Pancreas (tissue), 10 donors: ENCODE data around the gene DYNLRB2. TPM values are rescaled to one million over a fixed set of nuclear protein-coding genes. Genes with fewer than 3 reads are reported as not detected.

Experiments used
- ATAC-seq, 4 donors: fragments of 200-7000 bp; cut with Tn5 transposase; one replicate each; pipeline versions ENCODE4 v1.8.0 to v1.9.1; 2020; ENCODE audit warnings: mild to moderate bottlenecking in 4 of 4, moderate library complexity in 4 of 4
- DNase-seq, 6 donors: peaks; one replicate each; pipeline ENCODE4 v3.0.0-alpha.2; 2020
- FAIRE-seq: peaks from 2 replicates; lab custom pipeline; 2012; peaks lifted over from hg19 to GRCh38; lab: Jason Lieb, UNC
- H3K27ac ChIP-seq, 4 donors: fragments of 200-600 bp; sonication (generic); 1 replicate in 3 of 4; 2 replicates in 1 of 4; pipeline versions ENCODE4 v1.5.0 to v1.8.0; 2020
- H3K27me3 ChIP-seq, 4 donors: fragments of 200-600 bp; one replicate each; pipeline ENCODE4 v1.8.0; 2021
- H3K36me3 ChIP-seq, 3 donors: fragments of 200-600 bp; sonication (generic) in 1 of 3; one replicate each; pipeline versions ENCODE4 v1.5.0 to v1.8.0; 2020 to 2021
- H3K4me1 ChIP-seq, 3 donors: fragments of 200-600 bp; one replicate each; pipeline ENCODE4 v1.8.0; 2021
- H3K4me3 ChIP-seq, 4 donors: fragments of 200-600 bp; sonication (generic) in 2 of 4; one replicate each; pipeline versions ENCODE4 v1.5.0 to v1.8.0; 2020 to 2021
- H3K9me3 ChIP-seq, 4 donors: fragments of 200-600 bp; one replicate each; pipeline ENCODE4 v1.8.0; 2021
- CTCF ChIP-seq, 4 donors: fragments of 200-600 bp; sonication (generic) in 3 of 4; IDR thresholded peaks; one replicate each; pipeline versions ENCODE4 v1.5.0 to v1.8.0; 2021; ENCODE audit warnings: antibody characterized with exemption in 4 of 4
- WGBS, 2 donors: extraction: QIAGEN DNeasy Blood & Tissue Kit; methylation state at CpG; one replicate each; pipeline ENCODE4 v1.1.7; 2013; 5-methylcytosine and 5-hydroxymethylcytosine counted together
- intact Hi-C, 3 donors: fragments of 100-400 bp; cut with DNase I; formaldehyde crosslinking; loops; one replicate each; pipeline versions ENCODE4 v1.11.1 to v1.14.2; 2022
- polyA plus RNA-seq, 2 donors: library from polyadenylated mRNA; stranded (reverse); fragments of 200-250 nt; gene quantifications; one replicate each; pipeline ENCODE4 v1.2.3, GENCODE V29; 2013
- total RNA-seq, 6 donors: library from RNA; stranded (reverse); fragmentation: NEBNext Ultra II Directional in 4 of 6; extraction: Animal tissue kit (Norgen Biotek cat#: 25700) in 4 of 6; gene quantifications; one replicate each; pipeline versions ENCODE4 v1.2.1 to v1.2.4, GENCODE V29; 2021 to 2023
- donor health status: healthy with polysubstance abuse.
- donor health status: DM: no; HTN: no; CAD: no; lungs with moderate emphysema.
- donor health status: DM: no; HTN: no; CAD: no.
- donor health status: control.
- donor health status: control.
- donor health status: Bipolar disorder and iron deficiency.
- donor health status: DM: yes; HTN: yes; CAD: no.
- donor health status: DM: no; HTN: no; CAD: no.
- donor health status: DM: no; HTN: no; CAD: no.
- donor health status: DM: yes; HTN: yes; CAD: no.

Gene DYNLRB2
- total and polyA plus RNA-seq, 8 donors: 0.35 to 5.5 (median 1.0) TPM; not detected in 2

GRCh38 chr16:80544326-80544725 lies 3.5 kb downstream of the DYNLRB2 start:
- no peak overlapping the region for H3K4me3 ChIP-seq
- H3K36me3 ChIP-seq: no peaks in the 10 kb centered on the region
- no peak for FAIRE-seq
- ATAC-seq: no peak
- 61 to 69% methylated on average over 6 of the region's 6 CpGs for WGBS, 2 donors
- H3K27ac ChIP-seq: no peak overlapping the region
- DNase-seq: no peak
- H3K9me3 ChIP-seq: no peaks in the 10 kb centered on the region
- intact Hi-C loops: no loop called here
- no peaks in the 10 kb centered on the region for H3K27me3 ChIP-seq
- H3K4me1 ChIP-seq: peaks cover 0 to 3% (median 3%) of the 10 kb centered on the region in 3 donors
- no peak for TF ChIP-seq CTCF (IDR thresholded peaks at IDR 0.05)

GRCh38 chr16:80546249-80546648 lies 5.5 kb downstream of the DYNLRB2 start:
- Histone ChIP-seq H3K27ac (no peak overlapping the region), H3K4me1 (no peaks in the 10 kb centered on the region), H3K4me3 (no peak overlapping the region), H3K27me3 (no peaks in the 10 kb centered on the region), H3K9me3 (no peaks in the 10 kb centered on the region), H3K36me3 (no peaks in the 10 kb centered on the region)
- DNase-seq (no peak), ATAC-seq (no peak), FAIRE-seq (no peak)
- no peak for TF ChIP-seq CTCF (IDR thresholded peaks at IDR 0.05)
- WGBS, 2 donors: 67 to 70% methylated on average over 4 of the region's 4 CpGs
- intact Hi-C loops: no loop called here

- no peak for DNase-seq
- TF ChIP-seq CTCF (IDR thresholded peaks at IDR 0.05): no peak
- WGBS, 2 donors: 48 to 49% methylated on average over 2 of the region's 2 CpGs
- intact Hi-C loops: no loop called here
- no peaks in the 10 kb centered on the region for H3K36me3 ChIP-seq
- ATAC-seq: no peak
- FAIRE-seq: no peak
- no peaks in the 10 kb centered on the region for H3K27me3 ChIP-seq
- H3K4me1 ChIP-seq: no peaks in the 10 kb centered on the region
- no peak overlapping the region for H3K27ac ChIP-seq
- no peaks in the 10 kb centered on the region for H3K9me3 ChIP-seq
- H3K4me3 ChIP-seq: no peak overlapping the region
Measured at GRCh38 chr16:80547145-80547544, 6.4 kb downstream of the DYNLRB2 start.

GRCh38 chr16:80552277-80552676 lies 11.5 kb downstream of the DYNLRB2 start:
- no peak for FAIRE-seq

More at GRCh38 chr16:80552277-80552676, 11.5 kb downstream of the DYNLRB2 start:
- H3K36me3 ChIP-seq: no peaks in the 10 kb centered on the region
- H3K4me1 ChIP-seq: no peaks in the 10 kb centered on the region
- H3K9me3 ChIP-seq: no peaks in the 10 kb centered on the region
- TF ChIP-seq CTCF (IDR thresholded peaks at IDR 0.05): no peak
- ATAC-seq (no peak), DNase-seq (no peak)
- WGBS, 2 donors: 40 to 43% methylated on average over 5 of the region's 5 CpGs
- intact Hi-C loops: no loop called here
- no peaks in the 10 kb centered on the region for H3K27me3 ChIP-seq
- no peak overlapping the region for H3K27ac ChIP-seq
- H3K4me3 ChIP-seq: no peak overlapping the region
